CD4-positive, alpha-beta memory T cell (primary cell): ENCODE measurements around the gene TMEM87A. TPM values are rescaled to one million over a fixed set of nuclear protein-coding genes. Genes with fewer than 3 reads are reported as not detected.

ENCODE experiments used
- CTCF ChIA-PET: fragments of 350-600 bp; sonication (Branson Sonifier 250); formaldehyde crosslinking; loops from one replicate; lab custom pipeline; 2021; ENCODE audit warnings: inconsistent platforms; ENCODE audit not compliant: partially characterized antibody; lab: Charles Lee
- POLR2A ChIA-PET: fragments of 350-600 bp; sonication (Branson Sonifier 250); formaldehyde crosslinking; loops from one replicate; lab custom pipeline; 2021; ENCODE audit not compliant: partially characterized antibody; lab: Charles Lee
- DNase-seq, 5 donors: peaks; one replicate each; pipeline versions ENCODE4 v3.0.0 to v3.0.0-alpha.2; 2020 to 2022; ENCODE audit warnings: mixed read lengths in 1 of 5
- H3K27ac ChIP-seq: one replicate; pipeline ENCODE4 v1.7.0; 2013; ENCODE audit warnings: low read depth, low read length
- H3K27me3 ChIP-seq: 2 replicates; pipeline ENCODE4 v1.7.0; 2013; ENCODE audit warnings: mild to moderate bottlenecking, low read length, moderate library complexity; ENCODE audit not compliant: insufficient read depth
- H3K36me3 ChIP-seq: 2 replicates; pipeline ENCODE4 v1.7.0; 2013; ENCODE audit warnings: mild to moderate bottlenecking, low read length, moderate library complexity; ENCODE audit not compliant: insufficient read depth
- H3K4me1 ChIP-seq: 2 replicates; pipeline ENCODE4 v1.7.0; 2013; ENCODE audit warnings: mild to moderate bottlenecking, low read length, moderate library complexity; ENCODE audit not compliant: insufficient read depth
- H3K4me3 ChIP-seq, 2 donors: one replicate each; pipeline ENCODE4 v1.7.0; 2013; ENCODE audit warnings: low read length in 2 of 2, mild to moderate bottlenecking in 1 of 2
- H3K9me3 ChIP-seq, 2 donors: one replicate each; pipeline ENCODE4 v1.7.0; 2013; ENCODE audit warnings: low read length in 2 of 2, control low read depth in 1 of 2; ENCODE audit not compliant: control insufficient read depth in 1 of 2
- H3K27ac Mint-ChIP-seq, 7 donors: one replicate each; pipeline ENCODE4 v1.8.0; 2020 to 2021; ENCODE audit warnings: mixed read lengths in 7 of 7, mild to moderate bottlenecking in 6 of 7, inconsistent platforms in 3 of 7, moderate library complexity in 3 of 7
- H3K27me3 Mint-ChIP-seq, 2 donors: one replicate each; pipeline ENCODE4 v1.8.0; 2020 to 2021; ENCODE audit warnings: mixed read lengths in 2 of 2
- H3K36me3 Mint-ChIP-seq, 2 donors: one replicate each; pipeline ENCODE4 v1.8.0; 2020 to 2021; ENCODE audit warnings: mixed read lengths in 2 of 2, inconsistent platforms in 1 of 2, mild to moderate bottlenecking in 1 of 2
- H3K4me1 Mint-ChIP-seq, 4 donors: one replicate each; pipeline ENCODE4 v1.8.0; 2020 to 2021; ENCODE audit warnings: mixed read lengths in 4 of 4, mild to moderate bottlenecking in 1 of 4
- H3K4me3 Mint-ChIP-seq, 8 donors: one replicate each; pipeline ENCODE4 v1.8.0; 2020 to 2021; ENCODE audit warnings: mixed read lengths in 8 of 8, mild to moderate bottlenecking in 7 of 8, moderate library complexity in 6 of 8, inconsistent platforms in 3 of 8
- H3K9me3 Mint-ChIP-seq, 8 donors: one replicate each; pipeline ENCODE4 v1.8.0; 2020 to 2021; ENCODE audit warnings: mixed read lengths in 8 of 8, mild to moderate bottlenecking in 5 of 8, inconsistent platforms in 3 of 8, moderate library complexity in 1 of 8
- intact Hi-C: fragments of 100-400 bp; cut with micrococcal nuclease; formaldehyde crosslinking; loops from one replicate; pipeline ENCODE4 v1.15.1; 2023
- polyA plus RNA-seq, 2 donors: library from polyadenylated mRNA; unstranded; fragments of 300-500 nt; fragmentation: Illumina TruSeq; gene quantifications; one replicate each; pipeline ENCODE4 v1.2.3, GENCODE V29; 2021
- total RNA-seq, 2 experiments: library from RNA; stranded (reverse); gene quantifications; one replicate each; pipeline ENCODE4 v1.2.3, GENCODE V29; 2021

The TMEM87A gene
- total and polyA plus RNA-seq, 4 experiments from 2014 or later = 49.9 to 98.0 (median 58.7) TPM

DNA sequence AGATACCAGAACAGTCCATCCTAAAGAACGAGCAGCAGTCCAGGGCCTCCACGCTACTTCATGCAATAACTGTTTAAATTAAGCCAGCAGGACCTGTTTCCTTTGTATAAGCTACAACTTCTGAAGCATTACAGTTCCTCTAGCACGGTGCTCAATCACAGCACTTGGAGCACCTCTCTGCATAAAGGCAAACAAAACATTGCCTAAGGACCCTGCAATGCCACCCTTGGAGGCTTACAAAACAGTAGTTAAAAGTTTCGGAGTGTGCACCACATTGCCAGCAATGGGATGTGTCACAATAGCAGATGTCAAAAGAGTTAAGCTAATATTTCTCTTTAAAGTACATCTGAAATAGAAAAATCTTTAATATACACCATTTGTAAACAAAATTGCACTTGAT is 62.5 kb downstream of the TMEM87A start:
- H3K4me3 Mint-ChIP-seq = no peak overlapping the region
- H3K36me3 ChIP-seq = peaks cover 22% of the 10 kb centered on the region
- H3K27me3 Mint-ChIP-seq = no peaks in the 10 kb centered on the region
- CTCF ChIA-PET = no interaction called here
- H3K27ac Mint-ChIP-seq = peak overlapping the region in 1 of 7 donors; percentile 46
- no peaks in the 10 kb centered on the region for H3K9me3 Mint-ChIP-seq
- H3K4me1 ChIP-seq = peaks cover 23% of the 10 kb centered on the region
- H3K9me3 ChIP-seq = no peaks in the 10 kb centered on the region
- H3K27ac ChIP-seq = no peak overlapping the region
- no peaks in the 10 kb centered on the region for H3K27me3 ChIP-seq
- intact Hi-C loops = no loop called here
- POLR2A ChIA-PET = no interaction called here
- peaks cover 27 to 60% of the 10 kb centered on the region in 2 donors for H3K36me3 Mint-ChIP-seq
- peaks cover 21 to 30% (median 27%) of the 10 kb centered on the region in 4 donors for H3K4me1 Mint-ChIP-seq
- no peak for DNase-seq
- no peak overlapping the region for H3K4me3 ChIP-seq

DNA sequence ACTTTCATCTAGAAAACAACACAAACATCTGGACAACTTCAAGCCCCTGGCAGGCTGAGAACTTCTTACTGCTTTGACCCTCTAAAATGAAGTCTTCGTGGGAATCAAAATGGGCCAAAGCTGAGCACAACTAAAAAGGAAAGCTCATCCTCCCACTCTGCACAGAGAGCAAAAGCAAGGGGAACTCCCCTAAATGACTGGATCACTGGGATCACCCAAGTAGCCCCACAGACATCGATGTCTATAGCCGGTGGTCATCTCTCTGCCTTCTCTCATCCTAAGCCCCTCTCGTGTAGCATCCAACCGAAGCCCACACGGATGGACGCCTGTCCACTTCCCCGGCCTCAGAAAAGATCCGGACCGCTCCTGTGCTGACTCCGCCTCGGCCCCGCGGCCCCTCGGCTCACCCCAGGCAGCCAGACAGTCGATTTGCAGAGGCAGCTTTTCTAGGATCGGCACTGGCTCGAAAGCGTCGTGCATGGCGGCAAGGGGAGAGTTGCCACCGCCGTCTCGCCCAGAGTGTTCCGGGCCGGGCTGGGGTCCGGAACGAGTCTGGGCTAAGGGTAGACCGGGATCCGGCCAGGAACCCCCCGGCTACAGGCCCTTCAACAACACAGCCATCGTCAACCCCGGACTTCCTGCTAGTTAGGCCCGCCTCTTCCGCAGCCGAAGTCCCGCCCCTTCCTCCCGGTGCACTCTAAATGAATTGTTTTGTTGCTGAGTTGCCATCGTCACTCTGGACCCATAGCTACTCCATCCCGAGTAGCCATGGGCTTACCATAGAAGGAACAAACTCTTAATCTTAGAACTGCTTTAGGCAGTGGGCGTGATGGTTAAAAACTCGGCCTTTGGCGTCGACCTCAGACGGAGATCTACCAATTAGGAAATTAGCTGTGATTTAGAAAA is 65.3 kb downstream of the TMEM87A start, which contains the start of gene VPS39:
Gene VPS39, minus strand, starts transcription at position 631 of the 906 bp plus-strand sequence. Its CDS starts 151 bp downstream, at position 480.
- Histone ChIP-seq H3K36me3 (peaks cover 15% of the 10 kb centered on the region), H3K4me1 (peaks cover 34% of the 10 kb centered on the region), H3K27me3 (no peaks in the 10 kb centered on the region), H3K9me3 (no peaks in the 10 kb centered on the region), H3K4me3 (peak within 1 kb of the TSS; percentile 70 to 94), H3K27ac (peak within 1 kb of the TSS; percentile 94)
- Mint-ChIP-seq H3K4me3 (peak within 1 kb of the TSS; percentile 95 to 98 (median 96)), H3K36me3 (peaks cover 16 to 36% of the 10 kb centered on the region in 2 donors), H3K9me3 (no peaks in the 10 kb centered on the region), H3K27ac (peak within 1 kb of the TSS; percentile 79 to 98 (median 96)), H3K4me1 (peaks cover 31 to 44% (median 37%) of the 10 kb centered on the region in 4 donors), H3K27me3 (no peaks in the 10 kb centered on the region)
- DNase-seq = peak; percentile 78 to 88 (median 81)
- intact Hi-C loops = loop anchor here (1.0 kb wide), 1 partner anchor 65 kb away; the partner anchor contains the start of genes GANC and TMEM87A
- POLR2A ChIA-PET = interaction anchor here (0.8 to 3.4 kb wide), 9 partner anchors 9 to 1592 kb away, joined by 3 to 20 read pairs (median 4); partner anchors contain the start of genes GANC, SERINC4, SNAP23 and TMEM87A
- CTCF ChIA-PET = interaction anchor here (1.1 to 1.3 kb wide), 2 partner anchors 124 to 126 kb away, joined by 3 read pairs; no protein-coding TSS in a partner anchor

DNA sequence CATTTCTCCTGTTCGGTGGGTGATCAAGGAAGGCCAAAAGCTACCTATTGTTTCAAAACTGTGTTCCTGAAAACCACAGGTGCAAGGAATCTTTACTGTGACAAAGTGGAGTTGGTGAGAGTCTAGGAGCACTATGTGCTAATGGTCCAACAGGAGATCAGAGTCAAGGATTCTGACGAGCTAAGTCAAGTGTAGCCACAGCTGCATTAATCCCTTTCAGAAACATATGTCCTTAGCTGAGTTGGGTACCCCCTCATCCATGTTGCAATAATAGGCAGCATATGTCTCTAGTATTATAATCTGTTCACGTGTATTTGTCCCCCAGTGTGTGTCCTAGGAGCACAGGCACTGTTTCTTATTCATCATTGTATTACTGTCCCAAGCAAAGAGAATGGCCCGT is 66.8 kb downstream of the TMEM87A start:
- Histone ChIP-seq H3K4me1 (peaks cover 34% of the 10 kb centered on the region), H3K4me3 (no peak overlapping the region), H3K27ac (no peak overlapping the region), H3K27me3 (no peaks in the 10 kb centered on the region), H3K9me3 (no peaks in the 10 kb centered on the region), H3K36me3 (peaks cover 3% of the 10 kb centered on the region)
- H3K4me3 Mint-ChIP-seq = peak overlapping the region; percentile 49 to 98 (median 96)
- H3K36me3 Mint-ChIP-seq = peaks cover 7 to 29% of the 10 kb centered on the region in 2 donors
- peak overlapping the region in 5 of 7 donors; percentile 16 to 98 (median 96) for H3K27ac Mint-ChIP-seq
- no peak for DNase-seq
- no peaks in the 10 kb centered on the region for H3K9me3 Mint-ChIP-seq
- ChIA-PET CTCF (no interaction called here), POLR2A (interaction anchor here (3.4 kb wide), 1 partner anchor 67 kb away, joined by 20 read pairs; the partner anchor contains the start of genes GANC and TMEM87A)
- H3K4me1 Mint-ChIP-seq = peaks cover 36 to 56% (median 45%) of the 10 kb centered on the region in 4 donors
- H3K27me3 Mint-ChIP-seq = no peaks in the 10 kb centered on the region
- intact Hi-C loops = no loop called here

DNA sequence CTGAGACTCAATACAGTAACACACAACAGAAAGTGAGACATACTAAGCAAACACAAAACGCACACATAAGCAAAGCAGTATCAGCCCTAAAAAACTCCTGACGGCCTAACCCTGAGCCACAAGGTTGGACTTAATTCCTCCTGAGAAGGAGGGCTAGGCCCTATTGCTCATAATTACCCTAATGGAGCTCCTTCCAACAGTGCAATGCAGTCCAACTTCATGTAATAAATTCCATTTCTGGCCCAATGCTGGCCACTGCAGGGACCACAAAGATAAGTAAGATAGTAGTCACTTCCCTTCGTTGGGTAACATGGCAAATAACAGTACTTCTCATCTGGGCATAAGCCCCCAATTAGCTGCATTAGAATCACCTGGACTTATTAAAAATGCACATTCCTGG is 69.3 kb downstream of the TMEM87A start:
- no peak for DNase-seq
- Histone ChIP-seq H3K4me1 (peaks cover 34% of the 10 kb centered on the region), H3K4me3 (no peak overlapping the region), H3K36me3 (peaks cover 5% of the 10 kb centered on the region), H3K27ac (no peak overlapping the region), H3K9me3 (no peaks in the 10 kb centered on the region), H3K27me3 (no peaks in the 10 kb centered on the region)
- Mint-ChIP-seq H3K27ac (no peak overlapping the region), H3K9me3 (no peaks in the 10 kb centered on the region), H3K27me3 (no peaks in the 10 kb centered on the region), H3K4me3 (no peak overlapping the region), H3K4me1 (peaks cover 40 to 71% (median 52%) of the 10 kb centered on the region in 4 donors), H3K36me3 (peaks cover 16 to 32% of the 10 kb centered on the region in 2 donors)
- ChIA-PET CTCF (no interaction called here), POLR2A (interaction anchor here (0.5 to 0.7 kb wide), 2 partner anchors 49 to 220 kb away, joined by 3 read pairs; no protein-coding TSS in a partner anchor)
- intact Hi-C loops = no loop called here

DNA sequence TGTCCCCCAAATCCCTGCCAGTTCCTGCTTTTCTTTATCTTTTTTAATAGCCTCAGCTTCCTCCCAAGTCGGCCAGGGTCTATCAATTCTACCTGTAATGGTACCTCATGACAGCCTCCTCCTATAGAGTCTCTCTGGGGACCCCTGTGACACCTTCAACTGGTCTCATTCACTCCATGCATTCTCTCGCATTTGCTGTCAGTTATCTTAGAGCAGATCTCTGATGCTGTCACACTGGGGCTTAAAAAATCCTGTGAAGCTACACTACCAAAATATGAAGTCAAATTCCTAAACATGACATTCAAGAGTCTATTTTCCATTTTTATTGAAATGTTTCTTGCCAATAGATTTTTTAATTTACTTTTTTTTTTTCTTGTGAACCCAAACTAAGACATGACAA is 70.6 kb downstream of the TMEM87A start:
- Histone ChIP-seq H3K4me3 (no peak overlapping the region), H3K27ac (no peak overlapping the region), H3K9me3 (no peaks in the 10 kb centered on the region), H3K27me3 (no peaks in the 10 kb centered on the region), H3K4me1 (peaks cover 30% of the 10 kb centered on the region), H3K36me3 (peaks cover 16% of the 10 kb centered on the region)
- no peak overlapping the region for H3K4me3 Mint-ChIP-seq
- no peaks in the 10 kb centered on the region for H3K27me3 Mint-ChIP-seq
- H3K4me1 Mint-ChIP-seq = peaks cover 37 to 62% (median 46%) of the 10 kb centered on the region in 4 donors
- no peaks in the 10 kb centered on the region for H3K9me3 Mint-ChIP-seq
- no peak for DNase-seq
- H3K36me3 Mint-ChIP-seq = peaks cover 23 to 34% of the 10 kb centered on the region in 2 donors
- H3K27ac Mint-ChIP-seq = peak overlapping the region in 3 of 7 donors; percentile 12 to 75 (median 73)
- intact Hi-C loops = no loop called here
- ChIA-PET POLR2A (no interaction called here), CTCF (interaction anchor here (0.7 to 0.8 kb wide), 2 partner anchors 11 to 80 kb away, joined by 3 read pairs; no protein-coding TSS in a partner anchor)

DNA sequence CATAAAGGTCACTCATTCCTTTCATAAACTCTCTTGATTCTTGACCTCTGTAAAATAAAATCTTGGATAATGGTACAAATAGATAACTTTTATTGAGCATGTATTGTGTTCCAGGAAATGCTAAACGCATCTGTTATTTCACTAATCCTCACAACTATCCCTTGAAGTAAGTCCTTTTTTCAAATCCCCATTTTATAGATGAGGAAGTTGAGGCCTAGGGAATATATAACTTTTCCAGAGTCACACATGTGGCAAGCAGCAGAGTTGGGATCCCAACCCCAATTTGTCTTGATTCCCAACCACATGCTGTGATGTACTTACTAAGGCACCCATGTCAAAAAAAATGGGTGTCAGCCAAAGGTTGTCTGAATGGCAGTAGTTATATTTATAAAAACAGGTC is 71.4 kb downstream of the TMEM87A start:
- intact Hi-C loops = no loop called here
- Histone ChIP-seq H3K4me1 (peaks cover 22% of the 10 kb centered on the region), H3K36me3 (peaks cover 21% of the 10 kb centered on the region), H3K4me3 (no peak overlapping the region), H3K27me3 (no peaks in the 10 kb centered on the region), H3K9me3 (no peaks in the 10 kb centered on the region), H3K27ac (no peak overlapping the region)
- ChIA-PET CTCF (no interaction called here), POLR2A (no interaction called here)
- Mint-ChIP-seq H3K4me3 (no peak overlapping the region), H3K27me3 (no peaks in the 10 kb centered on the region), H3K9me3 (no peaks in the 10 kb centered on the region), H3K36me3 (peaks cover 31 to 36% of the 10 kb centered on the region in 2 donors), H3K27ac (no peak overlapping the region), H3K4me1 (peaks cover 30 to 55% (median 37%) of the 10 kb centered on the region in 4 donors)
- no peak for DNase-seq

DNA sequence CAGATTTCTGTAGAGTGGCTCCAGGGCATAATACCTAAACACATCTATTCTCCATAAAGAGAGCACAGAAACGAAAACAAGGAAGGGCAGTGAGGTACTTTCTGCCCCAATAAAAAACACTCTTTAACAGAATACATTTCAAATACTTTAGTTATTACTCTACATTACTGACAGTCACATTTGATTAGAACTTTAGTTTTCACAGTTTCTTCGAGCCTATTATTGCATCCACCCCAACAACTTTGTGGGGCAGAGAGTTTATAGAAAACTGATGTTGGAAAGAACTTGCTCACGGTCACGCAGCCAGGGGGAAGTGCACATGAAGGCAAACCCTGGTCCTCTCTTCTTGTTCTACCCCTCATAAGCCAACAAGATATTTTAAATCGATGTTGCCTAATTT is 74.1 kb downstream of the TMEM87A start:
- Histone ChIP-seq H3K27ac (no peak overlapping the region), H3K4me1 (peaks cover 4% of the 10 kb centered on the region), H3K27me3 (no peaks in the 10 kb centered on the region), H3K4me3 (no peak overlapping the region), H3K9me3 (no peaks in the 10 kb centered on the region), H3K36me3 (peaks cover 21% of the 10 kb centered on the region)
- Mint-ChIP-seq H3K27me3 (no peaks in the 10 kb centered on the region), H3K4me3 (no peak overlapping the region), H3K36me3 (peaks cover 42 to 55% of the 10 kb centered on the region in 2 donors), H3K9me3 (no peaks in the 10 kb centered on the region), H3K27ac (peak overlapping the region in 3 of 7 donors; percentile 52 to 91 (median 66)), H3K4me1 (peaks cover 11 to 41% (median 24%) of the 10 kb centered on the region in 4 donors)
- DNase-seq = no peak
- POLR2A ChIA-PET = interaction anchor here (1.1 kb wide), 1 partner anchor 7 kb away, joined by 3 read pairs; no protein-coding TSS in a partner anchor
- CTCF ChIA-PET = no interaction called here
- intact Hi-C loops = no loop called here
